Measurements from ENCODE around the gene NUP210L.
"Not testable (repeated sequence)": the region's sequence is repeated elsewhere in the genome, so short reads cannot be mapped to it uniquely, and the experiment has no call there.

The NUP210L gene

DNA sequence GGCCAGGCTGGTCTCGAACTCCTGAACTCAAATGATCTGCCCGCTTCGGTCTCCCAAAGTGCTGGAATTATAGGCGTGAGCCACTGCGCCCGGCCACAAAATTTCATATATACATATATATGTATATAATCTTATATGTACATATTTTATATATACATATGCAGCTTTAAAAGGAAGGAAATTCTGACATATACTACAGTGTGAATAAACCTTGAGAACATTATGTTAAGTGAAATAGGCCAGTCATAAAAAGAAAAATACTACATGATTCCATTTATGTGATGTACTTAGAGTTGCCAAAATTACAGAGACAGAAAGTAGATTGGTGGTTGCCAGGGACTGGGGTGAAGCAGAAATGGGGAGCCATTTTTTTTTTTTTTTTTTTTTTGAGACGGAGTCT, 63.2 kb downstream of the NUP210L start:
- in situ Hi-C loops (cut with HindIII; ENCODE audit: low sequenced_read_pairs): no loop called here
- TF ChIP-seq CTCF (IDR thresholded peaks at IDR 0.05; ENCODE audit: low read depth, low read length): no peak
- H3K4me3 ChIP-seq (ENCODE audit: low read depth, low read length): no peak overlapping the region
- no peak for DNase-seq (ENCODE audit: low read depth, low spot score)

- TF ChIP-seq CTCF (IDR thresholded peaks at IDR 0.05; ENCODE audit: low read depth, low read length): no peak
- in situ Hi-C loops (cut with HindIII; ENCODE audit: low sequenced_read_pairs): no loop called here
- no peak for DNase-seq (ENCODE audit: low read depth, low spot score)
- no peak overlapping the region for H3K4me3 ChIP-seq (ENCODE audit: low read depth, low read length)
These were observed 67.3 kb downstream of the NUP210L start for GRCh38 chr1:154087574-154087973.

DNA sequence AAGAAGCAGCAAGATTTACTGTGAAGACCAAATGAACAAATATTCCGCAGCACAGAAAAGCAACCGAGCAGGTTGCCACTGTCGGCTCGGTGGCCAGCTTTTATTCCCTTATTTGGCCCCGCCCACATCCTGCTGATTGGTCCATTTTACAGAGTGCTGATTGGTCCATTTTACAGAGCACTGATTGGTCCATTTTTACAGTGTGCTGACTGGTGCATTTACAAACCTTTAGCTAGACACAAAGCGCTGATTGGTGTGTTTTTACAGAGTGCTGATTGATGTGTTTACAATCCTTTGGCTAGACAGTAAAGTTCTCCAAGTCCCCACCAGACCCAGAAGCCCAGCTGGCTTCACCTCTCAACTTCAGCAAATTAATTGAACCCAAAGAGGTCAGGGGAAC, 71.8 kb downstream of the NUP210L start:
- H3K4me3 ChIP-seq (ENCODE audit: low read depth, low read length); DNase-seq (ENCODE audit: low read depth, low spot score); in situ Hi-C loops (cut with HindIII; ENCODE audit: low sequenced_read_pairs): not testable (repeated sequence)

DNA sequence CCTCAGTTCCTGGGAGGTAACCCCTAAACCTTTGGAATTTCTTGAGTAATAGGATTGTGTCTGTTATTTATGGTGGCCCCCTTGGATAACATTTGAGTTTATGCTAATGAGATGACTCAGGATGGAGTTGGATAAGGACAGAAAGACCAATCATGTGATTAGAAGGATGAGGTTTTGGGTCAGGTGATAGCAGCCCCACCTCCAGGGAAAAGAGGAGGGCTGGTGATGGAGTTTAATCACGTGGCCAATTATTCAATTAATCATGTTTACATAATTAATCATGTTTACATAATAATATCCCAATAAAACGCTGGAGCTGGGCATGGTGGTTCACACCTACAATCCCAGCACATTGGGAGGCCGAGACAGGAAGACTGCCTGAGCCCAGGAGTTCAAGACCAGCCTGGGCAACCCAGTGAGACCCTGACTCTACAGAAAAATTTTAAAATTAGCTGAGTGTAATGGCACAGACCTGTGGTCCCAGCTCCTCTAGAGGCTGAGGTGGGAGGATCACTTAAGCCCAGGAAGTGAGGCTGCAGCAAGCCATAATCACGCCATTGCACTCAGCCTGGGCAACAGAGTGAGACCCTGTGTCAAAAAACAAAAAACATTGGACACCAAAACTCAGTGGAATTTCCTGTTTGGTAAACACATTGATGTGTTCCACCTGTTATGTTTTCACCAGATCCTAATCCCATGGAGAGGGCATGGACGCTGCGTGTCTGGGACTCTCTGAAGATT, 73.3 kb downstream of the NUP210L start:
- DNase-seq (ENCODE audit: low read depth, low spot score): no peak
- no peak overlapping the region for H3K4me3 ChIP-seq (ENCODE audit: low read depth, low read length)
- TF ChIP-seq CTCF (IDR thresholded peaks at IDR 0.05; ENCODE audit: low read depth, low read length): no peak
- in situ Hi-C loops (cut with HindIII; ENCODE audit: low sequenced_read_pairs): no loop called here

DNA sequence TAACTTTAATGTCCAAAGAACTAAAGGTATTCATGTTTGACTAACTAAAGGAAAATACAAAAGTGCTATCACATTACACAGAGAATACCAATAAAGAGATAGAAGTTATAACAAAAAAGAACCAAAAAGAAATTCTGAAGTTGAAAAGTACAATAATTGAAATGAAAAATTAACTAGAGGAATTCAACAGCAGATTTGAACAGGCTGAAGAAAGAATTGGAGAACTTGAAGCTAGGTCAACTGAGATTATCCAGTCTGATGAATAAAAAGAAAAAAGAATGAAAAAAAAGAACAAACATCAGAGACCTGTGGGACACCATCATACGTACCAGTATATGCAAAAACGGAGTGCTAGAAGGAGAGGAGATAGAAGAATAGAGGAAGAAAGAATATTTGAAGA, 78.5 kb downstream of the NUP210L start:
- in situ Hi-C loops (cut with HindIII; ENCODE audit: low sequenced_read_pairs): no loop called here
- DNase-seq (ENCODE audit: low read depth, low spot score): no peak
- TF ChIP-seq CTCF (IDR thresholded peaks at IDR 0.05; ENCODE audit: low read depth, low read length): no peak
- no peak overlapping the region for H3K4me3 ChIP-seq (ENCODE audit: low read depth, low read length)

- in situ Hi-C loops (cut with HindIII; ENCODE audit: low sequenced_read_pairs): no loop called here
- no peak for TF ChIP-seq CTCF (IDR thresholded peaks at IDR 0.05; ENCODE audit: low read depth, low read length)
- H3K4me3 ChIP-seq (ENCODE audit: low read depth, low read length): no peak overlapping the region
- no peak for DNase-seq (ENCODE audit: low read depth, low spot score)
These were observed 79.1 kb downstream of the NUP210L start for GRCh38 chr1:154075746-154076145.

DNA sequence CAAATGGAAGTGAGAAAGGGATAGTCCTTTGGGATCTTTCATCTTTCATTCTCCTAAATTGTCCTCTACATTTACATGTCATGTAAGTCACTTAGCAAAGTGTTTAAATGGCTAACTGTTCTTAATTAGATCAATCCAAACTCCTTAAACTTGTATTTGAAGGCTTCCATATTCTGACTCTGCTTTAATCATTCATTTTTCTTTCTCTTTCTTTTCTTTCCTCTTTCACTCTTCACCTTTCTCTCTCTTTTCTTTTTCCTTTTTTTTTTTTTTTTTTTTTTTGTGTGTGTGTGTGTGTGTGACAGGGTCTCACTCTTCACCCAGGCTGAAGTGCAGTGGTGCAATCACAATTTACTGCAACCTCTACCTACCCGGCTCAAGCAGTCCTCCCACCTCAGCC, 92.6 kb downstream of the NUP210L start:
- TF ChIP-seq CTCF (IDR thresholded peaks at IDR 0.05; ENCODE audit: low read depth, low read length): no peak
- in situ Hi-C loops (cut with HindIII; ENCODE audit: low sequenced_read_pairs): no loop called here
- no peak for DNase-seq (ENCODE audit: low read depth, low spot score)
- no peak overlapping the region for H3K4me3 ChIP-seq (ENCODE audit: low read depth, low read length)

DNA sequence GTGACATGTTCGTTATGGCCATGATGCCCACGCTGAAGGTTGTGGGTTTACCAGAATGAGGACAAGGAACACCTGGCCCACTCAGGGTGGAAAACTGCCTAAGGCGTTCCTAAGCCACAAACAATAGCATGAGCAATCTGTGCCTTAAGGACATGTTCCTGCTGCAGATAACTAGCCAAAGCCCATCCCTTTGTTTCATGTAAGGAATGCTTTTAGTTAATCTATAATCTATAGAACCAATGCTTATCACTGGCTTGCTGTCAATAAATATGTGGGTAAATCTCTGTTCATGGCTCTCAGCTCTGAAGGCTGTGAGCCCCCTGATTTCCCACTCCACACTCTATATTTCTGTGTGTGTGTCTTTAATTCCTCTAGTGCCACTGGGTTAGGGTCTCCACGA, 107.4 kb downstream of the NUP210L start:
- in situ Hi-C loops (cut with HindIII; ENCODE audit: low sequenced_read_pairs); H3K4me3 ChIP-seq (ENCODE audit: low read depth, low read length); DNase-seq (ENCODE audit: low read depth, low spot score): not testable (repeated sequence)

DNA sequence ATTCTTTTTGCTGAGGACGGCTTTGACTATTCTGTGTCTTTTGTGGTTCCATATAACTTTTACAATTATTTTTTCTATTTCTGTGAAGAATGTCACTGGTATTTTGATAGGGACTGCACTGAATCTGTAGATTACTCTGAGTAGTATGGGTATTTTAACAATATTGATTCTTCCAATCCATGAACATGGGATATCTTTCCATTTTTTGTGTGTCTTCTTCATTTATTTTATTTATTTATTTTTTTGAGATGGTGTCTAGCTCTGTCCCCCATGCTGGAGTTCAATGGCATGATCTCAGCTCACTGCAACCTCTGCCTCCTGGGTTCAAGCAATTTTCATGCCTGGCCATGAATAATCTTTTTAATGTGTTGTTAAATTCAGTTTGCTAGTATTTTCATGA, 121.2 kb downstream of the NUP210L start:
- H3K4me3 ChIP-seq (ENCODE audit: low read depth, low read length); DNase-seq (ENCODE audit: low read depth, low spot score); in situ Hi-C loops (cut with HindIII; ENCODE audit: low sequenced_read_pairs): not testable (repeated sequence)

Data from astrocyte of the spinal cord (primary cell).